H9 (cell line): ENCODE measurements around the gene ASAP3. TPM values are rescaled to one million over a fixed set of nuclear protein-coding genes. Genes with fewer than 3 reads are reported as not detected.

ENCODE experiments used
- DNase-seq: peaks from one replicate; pipeline ENCODE4 v3.0.0-alpha.2; 2017
- H2AFZ ChIP-seq: one replicate; pipeline ENCODE4 v1.6.1; 2013; ENCODE audit warnings: mild to moderate bottlenecking, low read length, control low read depth, moderate library complexity
- H2AK5ac ChIP-seq: 2 replicates; pipeline ENCODE4 v1.6.1; 2013; ENCODE audit warnings: low read length, control low read depth, mixed read lengths; ENCODE audit not compliant: insufficient read length
- H2BK120ac ChIP-seq: one replicate; pipeline ENCODE4 v1.6.1; 2013; ENCODE audit warnings: low read depth, mild to moderate bottlenecking, low read length, control low read depth, inconsistent platforms; ENCODE audit not compliant: poor library complexity, severe bottlenecking
- H2BK12ac ChIP-seq: 2 replicates; pipeline ENCODE4 v1.6.1; 2013; ENCODE audit warnings: low read length, control low read depth, mixed read lengths, low read depth; ENCODE audit not compliant: insufficient read length
- H2BK15ac ChIP-seq: 2 replicates; pipeline ENCODE4 v1.6.1; 2013; ENCODE audit warnings: low read depth, low read length, control low read depth
- H2BK20ac ChIP-seq: one replicate; pipeline ENCODE4 v1.6.1; 2013; ENCODE audit warnings: low read depth, mild to moderate bottlenecking, low read length, control low read depth, inconsistent platforms; ENCODE audit not compliant: poor library complexity, severe bottlenecking
- H2BK5ac ChIP-seq: 2 replicates; pipeline ENCODE4 v1.6.1; 2013; ENCODE audit warnings: low read length, control low read depth, mixed read lengths; ENCODE audit not compliant: insufficient read length
- H3K14ac ChIP-seq: 2 replicates; pipeline ENCODE4 v1.6.1; 2013; ENCODE audit warnings: low read length, control low read depth; ENCODE audit not compliant: insufficient read depth
- H3K18ac ChIP-seq: 2 replicates; pipeline ENCODE4 v1.6.1; 2013; ENCODE audit warnings: low read depth, mild to moderate bottlenecking, mixed read lengths, low read length, control low read depth; ENCODE audit not compliant: insufficient read length
- H3K23ac ChIP-seq: 2 replicates; pipeline ENCODE4 v1.6.1; 2013; ENCODE audit warnings: low read length, control low read depth, mixed read lengths, low read depth; ENCODE audit not compliant: insufficient read length
- H3K23me2 ChIP-seq: 2 replicates; pipeline ENCODE4 v1.6.1; 2013; ENCODE audit warnings: low read depth, mild to moderate bottlenecking, mixed read lengths, low read length, control low read depth; ENCODE audit not compliant: insufficient read length, poor library complexity, severe bottlenecking
- H3K27ac ChIP-seq: 2 replicates; pipeline ENCODE4 v1.5.1; 2013; ENCODE audit warnings: low read length, control low read depth, mixed read lengths, low read depth; ENCODE audit not compliant: insufficient read length
- H3K27me3 ChIP-seq: 2 replicates; pipeline ENCODE4 v1.6.1; 2013; ENCODE audit warnings: low read length, control low read depth, inconsistent platforms; ENCODE audit not compliant: insufficient read depth
- H3K4ac ChIP-seq: 2 replicates; pipeline ENCODE4 v1.6.1; 2013; ENCODE audit warnings: low read depth, mild to moderate bottlenecking, control low read depth, inconsistent platforms, low read length, moderate library complexity
- H3K4me1 ChIP-seq: 2 replicates; pipeline ENCODE4 v1.6.1; 2013; ENCODE audit warnings: low read length, control low read depth, inconsistent platforms; ENCODE audit not compliant: insufficient read depth
- H3K4me2 ChIP-seq: 2 replicates; pipeline ENCODE4 v1.6.1; 2013; ENCODE audit warnings: low read length, control low read depth, mixed read lengths; ENCODE audit not compliant: insufficient read length, insufficient read depth
- H3K56ac ChIP-seq: 2 replicates; pipeline ENCODE4 v1.6.1; 2013; ENCODE audit warnings: low read depth, mild to moderate bottlenecking, mixed read lengths, low read length, control low read depth; ENCODE audit not compliant: insufficient read length
- H3K79me1 ChIP-seq: 2 replicates; pipeline ENCODE4 v1.6.1; 2013; ENCODE audit warnings: low read depth, mild to moderate bottlenecking, moderate library complexity, low read length, control low read depth, inconsistent platforms; ENCODE audit not compliant: insufficient read depth, poor library complexity, severe bottlenecking
- H3K79me2 ChIP-seq: 2 replicates; pipeline ENCODE4 v1.6.1; 2013; ENCODE audit warnings: low read length, control low read depth, inconsistent platforms; ENCODE audit not compliant: insufficient read depth
- H3K9ac ChIP-seq: 2 replicates; pipeline ENCODE4 v1.6.1; 2013; ENCODE audit warnings: low read length, control low read depth, mixed read lengths; ENCODE audit not compliant: insufficient read length; ENCODE audit errors: extremely low read depth
- H3K9me3 ChIP-seq: one replicate; pipeline ENCODE4 v1.6.1; 2013; ENCODE audit warnings: low read depth, low read length, inconsistent platforms; ENCODE audit not compliant: control insufficient read depth
- H3T11ph ChIP-seq: one replicate; pipeline ENCODE4 v1.6.1; 2013; ENCODE audit warnings: mild to moderate bottlenecking, low read length, control low read depth, inconsistent platforms
- H4K20me1 ChIP-seq: one replicate; pipeline ENCODE4 v1.6.1; 2013; ENCODE audit not compliant: control insufficient read depth, insufficient read length, insufficient read depth
- H4K5ac ChIP-seq: 2 replicates; pipeline ENCODE4 v1.6.1; 2013; ENCODE audit warnings: low read depth, mild to moderate bottlenecking, mixed read lengths, low read length, control low read depth; ENCODE audit not compliant: insufficient read length
- H4K8ac ChIP-seq: replicated peaks from 2 replicates; pipeline ENCODE4 v1.6.1; 2013; ENCODE audit warnings: low read length, control low read depth, mixed read lengths, low read depth; ENCODE audit not compliant: insufficient read length
- H4K91ac ChIP-seq: 2 replicates; pipeline ENCODE4 v1.6.1; 2013; ENCODE audit warnings: low read depth, mild to moderate bottlenecking, moderate library complexity, mixed read lengths, low read length, control low read depth; ENCODE audit not compliant: insufficient read length
- H3K27ac Mint-ChIP-seq, 3 experiments: 2 replicates in 2 of 3; 3 replicates in 1 of 3; pipeline ENCODE4 v1.8.0; 2020 to 2021; ENCODE audit warnings: mixed read lengths in 3 of 3, mild to moderate bottlenecking in 1 of 3, moderate library complexity in 1 of 3
- H3K27me3 Mint-ChIP-seq: 2 replicates; pipeline ENCODE4 v1.8.0; 2021; ENCODE audit warnings: low read depth, mild to moderate bottlenecking, moderate library complexity, mixed read lengths
- H3K36me3 Mint-ChIP-seq, 3 experiments: 2 replicates in 2 of 3; 3 replicates in 1 of 3; pipeline ENCODE4 v1.8.0; 2020 to 2021; ENCODE audit warnings: low read depth in 3 of 3, mixed read lengths in 3 of 3; ENCODE audit not compliant: insufficient read depth in 1 of 3
- H3K4me1 Mint-ChIP-seq, 2 experiments: 2 replicates each; pipeline ENCODE4 v1.8.0; 2020; ENCODE audit warnings: mixed read lengths in 2 of 2
- H3K4me3 Mint-ChIP-seq, 2 experiments: 2 replicates in 1 of 2; 3 replicates in 1 of 2; pipeline ENCODE4 v1.8.0; 2020 to 2021; ENCODE audit warnings: mild to moderate bottlenecking in 2 of 2, mixed read lengths in 2 of 2, moderate library complexity in 1 of 2
- H3K9me3 Mint-ChIP-seq, 2 experiments: 2 replicates in 1 of 2; 3 replicates in 1 of 2; pipeline ENCODE4 v1.8.0; 2020; ENCODE audit warnings: mild to moderate bottlenecking in 2 of 2, mixed read lengths in 2 of 2, moderate library complexity in 1 of 2
- WGBS: extraction: QIAGEN DNeasy Blood & Tissue Kit; methylation state at CpG from one replicate; pipeline ENCODE4 v1.1.7; 2013; ENCODE audit warnings: missing lambda C conversion rate, low lambda C conversion rate, mixed read lengths; ENCODE audit not compliant: insufficient read length; ENCODE audit errors: extremely low coverage; 5-methylcytosine and 5-hydroxymethylcytosine counted together
- total RNA-seq: library from RNA; stranded (reverse); gene quantifications from 2 replicates; pipeline ENCODE4 v1.2.1, GENCODE V29; 2021
- TF ChIP-seq, protein P1 (sequence below): fragments of 200-600 bp; sonication (generic); conservative IDR thresholded peaks from 3 replicates; pipeline ENCODE4 v1.8.0; 2021; ENCODE audit warnings: antibody characterized with exemption, mild to moderate bottlenecking

ASAP3 gene
- total RNA-seq, 1 experiment from 2014 or later: 26.7 TPM

DNA sequence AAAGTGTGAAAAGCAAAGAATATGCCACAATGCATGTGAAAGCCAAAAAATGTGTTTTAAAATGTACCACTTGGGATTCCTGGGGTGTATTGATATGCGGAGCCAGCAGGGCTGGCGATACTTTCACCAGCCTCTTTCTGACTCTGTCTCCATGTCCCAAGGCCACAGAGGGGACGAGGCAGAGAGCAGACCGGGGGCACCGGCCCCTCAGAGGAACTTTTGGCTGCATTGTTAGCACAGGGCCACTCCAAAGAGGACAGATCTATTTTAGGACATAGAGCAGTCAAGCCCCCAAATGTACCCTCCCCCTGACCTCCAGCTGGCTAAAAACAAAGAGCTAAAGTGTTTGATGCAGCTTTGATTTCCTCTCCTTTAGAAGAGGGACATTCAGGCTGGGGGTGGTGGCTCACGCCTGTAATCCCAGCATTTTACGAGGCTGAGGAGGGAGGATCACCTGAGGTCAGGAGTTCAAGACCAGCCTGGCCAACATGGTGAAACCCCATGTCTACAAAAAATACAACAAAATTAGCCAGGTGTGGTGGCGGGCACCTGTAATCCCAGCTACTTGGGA, 88.7 kb downstream of the ASAP3 start:
- H3K56ac ChIP-seq: no peak overlapping the region
- H2BK5ac ChIP-seq: no peak overlapping the region
- no peak overlapping the region for H2BK15ac ChIP-seq
- no peak overlapping the region for H4K91ac ChIP-seq
- H3K9ac ChIP-seq: no peak overlapping the region
- no peak overlapping the region for H3K14ac ChIP-seq
- Mint-ChIP-seq H3K4me3 (peak overlapping the region in 1 of 2 experiments; percentile 1; a peak in 3 of 5 replicates), H3K4me1 (peaks cover 17 to 18% of the 10 kb centered on the region in 2 experiments), H3K27ac (no peak overlapping the region; a peak in 1 of 7 replicates), H3K36me3 (no peaks in the 10 kb centered on the region), H3K9me3 (peaks cover 0 to 5% of the 10 kb centered on the region in 2 experiments; a peak in 1 of 5 replicates), H3K27me3 (no peaks in the 10 kb centered on the region)
- TF ChIP-seq, protein P1, sequence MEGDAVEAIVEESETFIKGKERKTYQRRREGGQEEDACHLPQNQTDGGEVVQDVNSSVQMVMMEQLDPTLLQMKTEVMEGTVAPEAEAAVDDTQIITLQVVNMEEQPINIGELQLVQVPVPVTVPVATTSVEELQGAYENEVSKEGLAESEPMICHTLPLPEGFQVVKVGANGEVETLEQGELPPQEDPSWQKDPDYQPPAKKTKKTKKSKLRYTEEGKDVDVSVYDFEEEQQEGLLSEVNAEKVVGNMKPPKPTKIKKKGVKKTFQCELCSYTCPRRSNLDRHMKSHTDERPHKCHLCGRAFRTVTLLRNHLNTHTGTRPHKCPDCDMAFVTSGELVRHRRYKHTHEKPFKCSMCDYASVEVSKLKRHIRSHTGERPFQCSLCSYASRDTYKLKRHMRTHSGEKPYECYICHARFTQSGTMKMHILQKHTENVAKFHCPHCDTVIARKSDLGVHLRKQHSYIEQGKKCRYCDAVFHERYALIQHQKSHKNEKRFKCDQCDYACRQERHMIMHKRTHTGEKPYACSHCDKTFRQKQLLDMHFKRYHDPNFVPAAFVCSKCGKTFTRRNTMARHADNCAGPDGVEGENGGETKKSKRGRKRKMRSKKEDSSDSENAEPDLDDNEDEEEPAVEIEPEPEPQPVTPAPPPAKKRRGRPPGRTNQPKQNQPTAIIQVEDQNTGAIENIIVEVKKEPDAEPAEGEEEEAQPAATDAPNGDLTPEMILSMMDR: no peak
- no peak overlapping the region for H3K18ac ChIP-seq
- DNase-seq: peak; percentile 62
- H3K79me2 ChIP-seq: no peaks in the 10 kb centered on the region
- no peaks in the 10 kb centered on the region; the same call in 1 of the 2 replicates for H3K4me1 ChIP-seq
- no peaks in the 10 kb centered on the region for H3K79me1 ChIP-seq
- no peak overlapping the region for H2BK20ac ChIP-seq
- peaks cover 7% of the 10 kb centered on the region for H3K9me3 ChIP-seq
- peaks cover 41% of the 10 kb centered on the region; the same call in 1 of the 2 replicates for H3K27me3 ChIP-seq
- WGBS: no CpG with 5 or more reads among the region's 8 CpGs
- no peak overlapping the region for H4K5ac ChIP-seq
- no peak overlapping the region for H2BK120ac ChIP-seq
- H4K8ac ChIP-seq: no peak overlapping the region
- no peak overlapping the region for H3K4ac ChIP-seq
- no peaks in the 10 kb centered on the region for H4K20me1 ChIP-seq
- no peak overlapping the region for H2BK12ac ChIP-seq
- H3K27ac ChIP-seq: no peak overlapping the region
- H3K4me2 ChIP-seq: peak overlapping the region; percentile 1
- no peak overlapping the region for H3T11ph ChIP-seq
- no peaks in the 10 kb centered on the region for H3K23me2 ChIP-seq
- H2AK5ac ChIP-seq: no peak overlapping the region
- no peak overlapping the region for H3K23ac ChIP-seq
- H2AFZ ChIP-seq: no peak overlapping the region
